ENCODE measurements around the gene PARVA. TPM values are rescaled to one million over a fixed set of nuclear protein-coding genes. Genes with fewer than 3 reads are reported as not detected.

Gene PARVA
- total RNA-seq, 1 donor = under 0.01 TPM

GRCh38 chr11:12403122-12403996 lies 26.0 kb downstream of the PARVA start:
- no peak for DNase-seq (ENCODE audit: low read depth in 2 of 3, low spot score in 2 of 3)

GRCh38 chr11:12403997-12404350 lies 26.6 kb downstream of the PARVA start:
- no peak for DNase-seq (ENCODE audit: low read depth in 2 of 3, low spot score in 2 of 3)

- no peak for DNase-seq (ENCODE audit: low read depth in 2 of 3, low spot score in 2 of 3)
These were observed 27.1 kb downstream of the PARVA start for GRCh38 chr11:12404436-12404835.

GRCh38 chr11:12408156-12408770 lies 30.9 kb downstream of the PARVA start:
- DNase-seq (ENCODE audit: low read depth in 2 of 3, low spot score in 2 of 3) = no peak

GRCh38 chr11:12409621-12410005 lies 32.2 kb downstream of the PARVA start:
- DNase-seq (ENCODE audit: low read depth in 2 of 3, low spot score in 2 of 3) = no peak

- no peak for DNase-seq (ENCODE audit: low read depth in 2 of 3, low spot score in 2 of 3)
These were observed 32.8 kb downstream of the PARVA start for GRCh38 chr11:12410006-12410728.

GRCh38 chr11:12411393-12411792 lies 34.0 kb downstream of the PARVA start:
- DNase-seq (ENCODE audit: low read depth in 2 of 3, low spot score in 2 of 3) = no peak

GRCh38 chr11:12411806-12412727 lies 34.7 kb downstream of the PARVA start:
- DNase-seq (ENCODE audit: low read depth in 2 of 3, low spot score in 2 of 3) = peak in 2 of 3 donors; percentile 28 to 55

GRCh38 chr11:12413141-12414052 lies 36.0 kb downstream of the PARVA start:
- no peak for DNase-seq (ENCODE audit: low read depth in 2 of 3, low spot score in 2 of 3)

GRCh38 chr11:12414611-12415010 lies 37.2 kb downstream of the PARVA start:
- DNase-seq (ENCODE audit: low read depth in 2 of 3, low spot score in 2 of 3) = no peak

- DNase-seq (ENCODE audit: low read depth in 2 of 3, low spot score in 2 of 3) = no peak
These were observed 38.1 kb downstream of the PARVA start for GRCh38 chr11:12415342-12415966.

- DNase-seq (ENCODE audit: low read depth in 2 of 3, low spot score in 2 of 3) = no peak
These were observed 39.2 kb downstream of the PARVA start for GRCh38 chr11:12416552-12416951.

- DNase-seq (ENCODE audit: low read depth in 2 of 3, low spot score in 2 of 3) = no peak
These were observed 40.6 kb downstream of the PARVA start for GRCh38 chr11:12417691-12418611.

- DNase-seq (ENCODE audit: low read depth in 2 of 3, low spot score in 2 of 3) = no peak
These were observed 42.7 kb downstream of the PARVA start for GRCh38 chr11:12420040-12420439.

- no peak for DNase-seq (ENCODE audit: low read depth in 2 of 3, low spot score in 2 of 3)
These were observed 43.3 kb downstream of the PARVA start for GRCh38 chr11:12420706-12421105.

GRCh38 chr11:12421386-12421785 lies 44.0 kb downstream of the PARVA start:
- DNase-seq (ENCODE audit: low read depth in 2 of 3, low spot score in 2 of 3) = no peak

GRCh38 chr11:12426176-12426575 lies 48.8 kb downstream of the PARVA start:
- no peak for DNase-seq (ENCODE audit: low read depth in 2 of 3, low spot score in 2 of 3)

GRCh38 chr11:12429155-12429554 lies 51.8 kb downstream of the PARVA start:
- no peak for DNase-seq (ENCODE audit: low read depth in 2 of 3, low spot score in 2 of 3)
